ENCODE data around the gene NRG3.

NRG3 gene

DNA sequence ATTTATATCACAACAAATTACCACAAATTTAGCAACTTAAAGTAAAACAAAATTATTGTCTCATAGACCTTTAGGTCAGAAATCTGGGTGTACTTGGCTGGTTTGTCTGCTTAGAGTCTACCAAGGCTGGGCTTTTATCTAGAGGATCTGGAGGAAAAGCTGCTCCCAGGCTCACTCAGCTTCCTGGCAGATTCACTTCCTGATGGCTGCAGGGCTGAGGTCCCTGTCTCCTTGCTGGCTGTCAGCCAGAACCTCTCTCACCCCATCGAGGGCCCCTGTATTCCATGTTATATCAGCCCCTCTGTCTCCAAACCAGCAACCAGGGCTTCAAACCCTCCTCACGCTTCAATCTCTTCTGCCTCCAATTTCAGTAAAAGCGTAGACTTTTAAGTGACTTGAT is 734.9 kb downstream of the NRG3 start (continued):
- TF ChIP-seq ZNF239 (tag by site-specific recombination; IDR thresholded peaks at IDR 0.05) (no peak), SCRT1 (tag by site-specific recombination; IDR thresholded peaks at IDR 0.05; ENCODE audit: borderline replicate concordance) (no peak), ZBTB20 (tag by site-specific recombination; IDR thresholded peaks at IDR 0.05) (no peak)
- TF ChIP-seq, protein P1, sequence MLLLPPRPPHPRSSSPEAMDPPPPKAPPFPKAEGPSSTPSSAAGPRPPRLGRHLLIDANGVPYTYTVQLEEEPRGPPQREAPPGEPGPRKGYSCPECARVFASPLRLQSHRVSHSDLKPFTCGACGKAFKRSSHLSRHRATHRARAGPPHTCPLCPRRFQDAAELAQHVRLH (tag by site-specific recombination; IDR thresholded peaks at IDR 0.05): no peak
- TF ChIP-seq, protein P2, sequence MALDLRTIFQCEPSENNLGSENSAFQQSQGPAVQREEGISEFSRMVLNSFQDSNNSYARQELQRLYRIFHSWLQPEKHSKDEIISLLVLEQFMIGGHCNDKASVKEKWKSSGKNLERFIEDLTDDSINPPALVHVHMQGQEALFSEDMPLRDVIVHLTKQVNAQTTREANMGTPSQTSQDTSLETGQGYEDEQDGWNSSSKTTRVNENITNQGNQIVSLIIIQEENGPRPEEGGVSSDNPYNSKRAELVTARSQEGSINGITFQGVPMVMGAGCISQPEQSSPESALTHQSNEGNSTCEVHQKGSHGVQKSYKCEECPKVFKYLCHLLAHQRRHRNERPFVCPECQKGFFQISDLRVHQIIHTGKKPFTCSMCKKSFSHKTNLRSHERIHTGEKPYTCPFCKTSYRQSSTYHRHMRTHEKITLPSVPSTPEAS (tag by site-specific recombination; IDR thresholded peaks at IDR 0.05): no peak

DNA sequence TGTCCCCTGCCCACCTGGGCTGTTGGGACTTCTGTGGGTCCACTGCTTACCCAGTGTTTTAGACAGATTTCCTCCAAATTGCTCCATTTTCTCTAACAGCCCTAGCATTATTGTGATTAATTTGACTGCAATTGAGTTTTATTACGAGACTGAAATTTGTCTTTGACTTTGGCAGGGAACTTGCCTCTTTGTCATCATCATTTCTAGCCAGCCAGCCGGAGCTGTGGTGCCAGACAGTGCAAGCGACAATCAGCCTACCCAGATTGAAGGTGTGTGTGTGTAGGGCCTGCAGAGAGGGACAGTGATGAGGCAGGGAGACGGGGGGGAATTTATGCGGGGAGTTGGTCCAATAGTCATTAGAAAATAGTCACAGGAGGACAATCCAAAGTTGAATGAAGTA is 743.0 kb downstream of the NRG3 start:
- H3K4me1 ChIP-seq (ENCODE audit: control insufficient read depth, insufficient read depth, low read length): no peaks in the 10 kb centered on the region
- TF ChIP-seq ZBTB48 (tag by site-specific recombination; IDR thresholded peaks at IDR 0.05) (no peak), ZNF2 (tag by site-specific recombination; IDR thresholded peaks at IDR 0.05) (no peak), ZNF514 (tag by site-specific recombination; IDR thresholded peaks at IDR 0.05) (no peak), ZNF404 (tag by site-specific recombination; IDR thresholded peaks at IDR 0.05) (no peak), FEZF1 (tag by site-specific recombination; IDR thresholded peaks at IDR 0.05) (no peak), ZNF544 (tag by site-specific recombination; IDR thresholded peaks at IDR 0.05) (no peak), ZNF837 (tag by site-specific recombination; IDR thresholded peaks at IDR 0.05) (no peak), RBAK (tag by site-specific recombination; IDR thresholded peaks at IDR 0.05) (no peak), ZNF423 (tag by site-specific recombination; IDR thresholded peaks at IDR 0.05) (no peak), ZNF658 (tag by site-specific recombination; IDR thresholded peaks at IDR 0.05) (no peak), ZSCAN23 (tag by site-specific recombination; IDR thresholded peaks at IDR 0.05) (no peak), ZNF202 (tag by site-specific recombination; IDR thresholded peaks at IDR 0.05; ENCODE audit: borderline replicate concordance) (no peak), ZIC2 (tag by site-specific recombination; IDR thresholded peaks at IDR 0.05) (no peak), PRDM1 (tag by site-specific recombination; IDR thresholded peaks at IDR 0.05) (no peak), ZNF560 (tag by site-specific recombination; IDR thresholded peaks at IDR 0.05; ENCODE audit: borderline replicate concordance) (no peak)
- TF ChIP-seq, protein P3, sequence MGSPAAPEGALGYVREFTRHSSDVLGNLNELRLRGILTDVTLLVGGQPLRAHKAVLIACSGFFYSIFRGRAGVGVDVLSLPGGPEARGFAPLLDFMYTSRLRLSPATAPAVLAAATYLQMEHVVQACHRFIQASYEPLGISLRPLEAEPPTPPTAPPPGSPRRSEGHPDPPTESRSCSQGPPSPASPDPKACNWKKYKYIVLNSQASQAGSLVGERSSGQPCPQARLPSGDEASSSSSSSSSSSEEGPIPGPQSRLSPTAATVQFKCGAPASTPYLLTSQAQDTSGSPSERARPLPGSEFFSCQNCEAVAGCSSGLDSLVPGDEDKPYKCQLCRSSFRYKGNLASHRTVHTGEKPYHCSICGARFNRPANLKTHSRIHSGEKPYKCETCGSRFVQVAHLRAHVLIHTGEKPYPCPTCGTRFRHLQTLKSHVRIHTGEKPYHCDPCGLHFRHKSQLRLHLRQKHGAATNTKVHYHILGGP (tag by site-specific recombination; IDR thresholded peaks at IDR 0.05): no peak
- TF ChIP-seq, protein P4, sequence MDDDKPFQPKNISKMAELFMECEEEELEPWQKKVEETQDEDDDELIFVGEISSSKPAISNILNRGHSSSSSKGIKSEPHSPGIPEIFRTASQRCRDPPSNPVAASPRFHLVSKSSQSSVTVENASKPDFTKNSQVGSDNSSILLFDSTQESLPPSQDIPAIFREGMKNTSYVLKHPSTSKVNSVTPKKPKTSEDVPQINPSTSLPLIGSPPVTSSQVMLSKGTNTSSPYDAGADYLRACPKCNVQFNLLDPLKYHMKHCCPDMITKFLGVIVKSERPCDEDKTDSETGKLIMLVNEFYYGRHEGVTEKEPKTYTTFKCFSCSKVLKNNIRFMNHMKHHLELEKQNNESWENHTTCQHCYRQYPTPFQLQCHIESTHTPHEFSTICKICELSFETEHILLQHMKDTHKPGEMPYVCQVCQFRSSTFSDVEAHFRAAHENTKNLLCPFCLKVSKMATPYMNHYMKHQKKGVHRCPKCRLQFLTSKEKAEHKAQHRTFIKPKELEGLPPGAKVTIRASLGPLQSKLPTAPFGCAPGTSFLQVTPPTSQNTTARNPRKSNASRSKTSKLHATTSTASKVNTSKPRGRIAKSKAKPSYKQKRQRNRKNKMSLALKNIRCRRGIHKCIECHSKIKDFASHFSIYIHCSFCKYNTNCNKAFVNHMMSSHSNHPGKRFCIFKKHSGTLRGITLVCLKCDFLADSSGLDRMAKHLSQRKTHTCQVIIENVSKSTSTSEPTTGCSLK (tag by site-specific recombination; IDR thresholded peaks at IDR 0.05): no peak
- TF ChIP-seq, protein P5, sequence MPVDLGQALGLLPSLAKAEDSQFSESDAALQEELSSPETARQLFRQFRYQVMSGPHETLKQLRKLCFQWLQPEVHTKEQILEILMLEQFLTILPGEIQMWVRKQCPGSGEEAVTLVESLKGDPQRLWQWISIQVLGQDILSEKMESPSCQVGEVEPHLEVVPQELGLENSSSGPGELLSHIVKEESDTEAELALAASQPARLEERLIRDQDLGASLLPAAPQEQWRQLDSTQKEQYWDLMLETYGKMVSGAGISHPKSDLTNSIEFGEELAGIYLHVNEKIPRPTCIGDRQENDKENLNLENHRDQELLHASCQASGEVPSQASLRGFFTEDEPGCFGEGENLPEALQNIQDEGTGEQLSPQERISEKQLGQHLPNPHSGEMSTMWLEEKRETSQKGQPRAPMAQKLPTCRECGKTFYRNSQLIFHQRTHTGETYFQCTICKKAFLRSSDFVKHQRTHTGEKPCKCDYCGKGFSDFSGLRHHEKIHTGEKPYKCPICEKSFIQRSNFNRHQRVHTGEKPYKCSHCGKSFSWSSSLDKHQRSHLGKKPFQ (tag by site-specific recombination; IDR thresholded peaks at IDR 0.05): no peak
- TF ChIP-seq, protein P6, sequence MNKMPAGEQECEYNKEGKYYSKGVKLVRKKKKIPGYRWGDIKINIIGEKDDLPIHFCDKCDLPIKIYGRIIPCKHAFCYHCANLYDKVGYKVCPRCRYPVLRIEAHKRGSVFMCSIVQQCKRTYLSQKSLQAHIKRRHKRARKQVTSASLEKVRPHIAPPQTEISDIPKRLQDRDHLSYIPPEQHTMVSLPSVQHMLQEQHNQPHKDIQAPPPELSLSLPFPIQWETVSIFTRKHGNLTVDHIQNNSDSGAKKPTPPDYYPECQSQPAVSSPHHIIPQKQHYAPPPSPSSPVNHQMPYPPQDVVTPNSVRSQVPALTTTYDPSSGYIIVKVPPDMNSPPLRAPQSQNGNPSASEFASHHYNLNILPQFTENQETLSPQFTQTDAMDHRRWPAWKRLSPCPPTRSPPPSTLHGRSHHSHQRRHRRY (tag by site-specific recombination; IDR thresholded peaks at IDR 0.05): no peak
- CTCF ChIA-PET: interaction anchor here (0.7 kb wide), 1 partner anchor 194 kb away, joined by 3 read pairs; no protein-coding TSS in a partner anchor
- no peak overlapping the region for H3K27ac ChIP-seq (ENCODE audit: extremely low read depth, low read depth, low read length)
- no peaks in the 10 kb centered on the region for H3K9me3 ChIP-seq (ENCODE audit: control insufficient read depth, insufficient read depth, low read depth, low read length)
- H3K4me3 ChIP-seq (ENCODE audit: low read depth, low read length): no peak overlapping the region
- POLR2A ChIA-PET: no interaction called here
- H3K36me3 ChIP-seq (ENCODE audit: control insufficient read depth in 2 of 2, insufficient read depth in 1 of 2, low read length in 2 of 2): no peaks in the 10 kb centered on the region

All from HEK293 (cell line).